HTERT RPE-1 (cell line): Measurements from ENCODE around the gene RASAL3.

Source experiments
- in situ Hi-C: fragments of 300-500 bp; cut with MboI; formaldehyde crosslinking; loops from 4 replicates; pipeline ENCODE4 v1.14.3; 2020; ENCODE audit warnings: low sequenced_read_pairs

RASAL3 gene

GRCh38 chr19:15436012-15436825 lies 28.1 kb downstream of the RASAL3 start:
- in situ Hi-C loops, result no loop called here

GRCh38 chr19:15433519-15434069 lies 30.8 kb downstream of the RASAL3 start:
- in situ Hi-C loops, result no loop called here

GRCh38 chr19:15432629-15433518 lies 31.5 kb downstream of the RASAL3 start:
- in situ Hi-C loops, result no loop called here

- in situ Hi-C loops, result no loop called here
Observed at GRCh38 chr19:15432018-15432494, 32.3 kb downstream of the RASAL3 start.

GRCh38 chr19:15431396-15432017 lies 32.8 kb downstream of the RASAL3 start:
- in situ Hi-C loops, result no loop called here

GRCh38 chr19:15430526-15431120 lies 33.7 kb downstream of the RASAL3 start:
- in situ Hi-C loops, result no loop called here

- in situ Hi-C loops, result no loop called here
Observed at GRCh38 chr19:15429825-15430467, 34.4 kb downstream of the RASAL3 start.

GRCh38 chr19:15428956-15429824 lies 35.2 kb downstream of the RASAL3 start:
- in situ Hi-C loops, result no loop called here

- in situ Hi-C loops, result no loop called here
Observed at GRCh38 chr19:15427991-15428471, 36.3 kb downstream of the RASAL3 start.

- in situ Hi-C loops, result no loop called here
Observed at GRCh38 chr19:15427350-15427700, 37.0 kb downstream of the RASAL3 start.

GRCh38 chr19:15426485-15427349 lies 37.6 kb downstream of the RASAL3 start:
- in situ Hi-C loops, result no loop called here

- in situ Hi-C loops, result no loop called here
Observed at GRCh38 chr19:15425321-15425950, 38.9 kb downstream of the RASAL3 start.

- in situ Hi-C loops, result no loop called here
Observed at GRCh38 chr19:15424692-15425272, 39.6 kb downstream of the RASAL3 start.

GRCh38 chr19:15424121-15424520 lies 40.2 kb downstream of the RASAL3 start:
- in situ Hi-C loops, result no loop called here

- in situ Hi-C loops, result no loop called here
Observed at GRCh38 chr19:15423130-15423529, 41.2 kb downstream of the RASAL3 start.

GRCh38 chr19:15422296-15423075 lies 41.9 kb downstream of the RASAL3 start:
- in situ Hi-C loops, result no loop called here
